Left lung (tissue), 10 donors: ENCODE results near the gene PGAP6. TPM values are rescaled to one million over a fixed set of nuclear protein-coding genes. Genes with fewer than 3 reads are reported as not detected.
"Not testable (repeated sequence)": the region's sequence is repeated elsewhere in the genome, so short reads cannot be mapped to it uniquely, and the experiment has no call there.

Experiments
- ATAC-seq: fragments of 200-7000 bp; cut with Tn5 transposase; one replicate; pipeline ENCODE4 v1.9.1; 2020; ENCODE audit warnings: moderate library complexity
- DNase-seq, 4 donors: peaks; one replicate each; pipeline ENCODE4 v3.0.0-alpha.2; 2013 to 2020
- H3K27ac ChIP-seq, 2 donors: fragments of 200-600 bp; sonication (generic) in 1 of 2; one replicate each; pipeline versions ENCODE4 v1.5.0 to v1.8.0; 2020 to 2021
- H3K27me3 ChIP-seq, 2 donors: fragments of 200-600 bp; sonication (generic) in 1 of 2; one replicate each; pipeline versions ENCODE4 v1.5.0 to v1.8.0; 2020 to 2021
- H3K36me3 ChIP-seq, 2 donors: fragments of 200-600 bp; sonication (generic) in 1 of 2; one replicate each; pipeline versions ENCODE4 v1.5.0 to v1.8.0; 2020 to 2021
- H3K4me1 ChIP-seq, 2 donors: fragments of 200-600 bp; one replicate each; pipeline ENCODE4 v1.8.0; 2021
- H3K4me3 ChIP-seq, 2 donors: fragments of 200-600 bp; sonication (generic) in 1 of 2; one replicate each; pipeline versions ENCODE4 v1.5.0 to v1.8.0; 2020 to 2021; ENCODE audit warnings: mild to moderate bottlenecking in 1 of 2
- H3K9me3 ChIP-seq, 2 donors: fragments of 200-600 bp; sonication (generic) in 1 of 2; one replicate each; pipeline versions ENCODE4 v1.5.0 to v1.8.0; 2020 to 2021
- intact Hi-C, 2 donors: fragments of 100-400 bp; cut with DNase I; formaldehyde crosslinking; loops; one replicate each; pipeline versions ENCODE4 v1.11.2 to v1.14.2; 2022
- polyA plus RNA-seq, 6 donors: library from polyadenylated mRNA; unstranded; fragments of 120-200 nt; gene quantifications; one replicate each; pipeline ENCODE4 v1.2.1, GENCODE V29; 2013; ENCODE audit not compliant: insufficient read length in 6 of 6
- total RNA-seq, 2 donors: library from RNA; stranded (reverse); fragmentation: NEBNext Ultra II Directional; extraction: Animal tissue kit (Norgen Biotek cat#: 25700); gene quantifications; one replicate each; pipeline ENCODE4 v1.2.1, GENCODE V29; 2021
- TF ChIP-seq, protein P1 (sequence below), 2 donors: fragments of 200-600 bp; sonication (generic) in 1 of 2; IDR thresholded peaks; one replicate each; pipeline versions ENCODE4 v1.5.0 to v1.8.0; 2021; ENCODE audit warnings: antibody characterized with exemption in 2 of 2
- donor health status: DM: no; HTN: yes; CAD: no.
- donor health status: DM: no; HTN: no; CAD: no.

Gene PGAP6
- total and polyA plus RNA-seq, 8 donors = 37.3 to 88.4 (median 43.9) TPM

DNA sequence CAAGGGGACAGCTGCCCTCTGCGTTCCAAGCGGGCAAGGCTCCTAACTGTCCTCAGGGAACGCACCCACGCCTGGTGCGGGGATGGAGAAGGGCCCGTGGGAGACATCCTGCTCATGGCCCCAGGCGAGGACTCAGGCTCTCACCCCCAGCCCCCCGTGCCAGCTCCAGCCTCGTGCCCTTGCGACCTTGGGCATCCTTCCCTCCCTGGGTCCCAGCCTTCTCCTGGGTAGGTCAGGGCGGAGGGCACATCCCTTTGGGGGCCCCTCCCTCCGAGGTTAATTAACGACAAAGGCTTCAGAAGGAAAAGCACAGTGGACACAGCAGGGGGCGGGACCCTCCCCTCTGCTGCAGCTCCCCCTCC lies 3.0 kb downstream of the PGAP6 start:
- TF ChIP-seq, protein P1, sequence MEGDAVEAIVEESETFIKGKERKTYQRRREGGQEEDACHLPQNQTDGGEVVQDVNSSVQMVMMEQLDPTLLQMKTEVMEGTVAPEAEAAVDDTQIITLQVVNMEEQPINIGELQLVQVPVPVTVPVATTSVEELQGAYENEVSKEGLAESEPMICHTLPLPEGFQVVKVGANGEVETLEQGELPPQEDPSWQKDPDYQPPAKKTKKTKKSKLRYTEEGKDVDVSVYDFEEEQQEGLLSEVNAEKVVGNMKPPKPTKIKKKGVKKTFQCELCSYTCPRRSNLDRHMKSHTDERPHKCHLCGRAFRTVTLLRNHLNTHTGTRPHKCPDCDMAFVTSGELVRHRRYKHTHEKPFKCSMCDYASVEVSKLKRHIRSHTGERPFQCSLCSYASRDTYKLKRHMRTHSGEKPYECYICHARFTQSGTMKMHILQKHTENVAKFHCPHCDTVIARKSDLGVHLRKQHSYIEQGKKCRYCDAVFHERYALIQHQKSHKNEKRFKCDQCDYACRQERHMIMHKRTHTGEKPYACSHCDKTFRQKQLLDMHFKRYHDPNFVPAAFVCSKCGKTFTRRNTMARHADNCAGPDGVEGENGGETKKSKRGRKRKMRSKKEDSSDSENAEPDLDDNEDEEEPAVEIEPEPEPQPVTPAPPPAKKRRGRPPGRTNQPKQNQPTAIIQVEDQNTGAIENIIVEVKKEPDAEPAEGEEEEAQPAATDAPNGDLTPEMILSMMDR (IDR thresholded peaks at IDR 0.05) = no peak
- no peaks in the 10 kb centered on the region for H3K27me3 ChIP-seq
- no peak for DNase-seq
- intact Hi-C loops = no loop called here
- no peak for ATAC-seq
- no peaks in the 10 kb centered on the region for H3K9me3 ChIP-seq
- peaks cover 0 to 40% of the 10 kb centered on the region in 2 donors for H3K36me3 ChIP-seq
- peaks cover 18 to 37% of the 10 kb centered on the region in 2 donors for H3K4me1 ChIP-seq
- H3K4me3 ChIP-seq = no peak overlapping the region
- no peak overlapping the region for H3K27ac ChIP-seq

DNA sequence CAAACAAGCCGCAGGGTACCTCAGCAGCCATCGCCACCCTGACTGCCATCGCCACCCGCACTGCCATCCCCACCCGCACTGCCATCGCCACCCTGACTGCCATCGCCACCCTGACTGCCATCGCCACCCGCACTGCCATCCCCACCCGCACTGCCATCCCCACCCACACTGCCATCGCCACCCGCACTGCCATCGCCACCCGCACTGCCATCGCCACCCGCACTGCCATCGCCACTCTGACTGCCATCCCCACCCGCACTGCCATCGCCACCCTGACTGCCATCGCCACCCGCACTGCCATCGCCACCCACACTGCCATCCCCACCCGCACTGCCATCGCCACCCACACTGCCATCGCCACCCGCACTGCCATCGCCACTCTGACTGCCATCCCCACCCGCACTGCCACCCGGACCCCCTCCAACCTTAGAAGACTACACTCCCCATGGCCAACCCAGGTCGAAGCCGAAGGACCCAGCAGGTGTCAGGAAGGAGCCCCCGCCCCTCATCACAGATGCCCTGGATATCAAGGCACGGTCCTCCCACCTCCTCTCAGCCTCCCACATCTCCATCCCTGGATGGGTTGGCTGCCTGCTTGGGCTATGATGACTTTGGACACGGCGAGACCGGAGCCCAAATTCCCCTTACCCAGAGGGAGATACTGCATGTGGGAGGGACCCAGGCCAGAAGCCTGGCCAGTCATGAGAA lies 3.5 kb downstream of the PGAP6 start:
- H3K4me3 ChIP-seq, DNase-seq, intact Hi-C loops, H3K27ac ChIP-seq, H3K9me3 ChIP-seq, ATAC-seq, H3K27me3 ChIP-seq: not testable (repeated sequence)
- Histone ChIP-seq H3K36me3 (peaks cover 0 to 46% of the 10 kb centered on the region in 2 donors), H3K4me1 (peaks cover 18 to 32% of the 10 kb centered on the region in 2 donors)

DNA sequence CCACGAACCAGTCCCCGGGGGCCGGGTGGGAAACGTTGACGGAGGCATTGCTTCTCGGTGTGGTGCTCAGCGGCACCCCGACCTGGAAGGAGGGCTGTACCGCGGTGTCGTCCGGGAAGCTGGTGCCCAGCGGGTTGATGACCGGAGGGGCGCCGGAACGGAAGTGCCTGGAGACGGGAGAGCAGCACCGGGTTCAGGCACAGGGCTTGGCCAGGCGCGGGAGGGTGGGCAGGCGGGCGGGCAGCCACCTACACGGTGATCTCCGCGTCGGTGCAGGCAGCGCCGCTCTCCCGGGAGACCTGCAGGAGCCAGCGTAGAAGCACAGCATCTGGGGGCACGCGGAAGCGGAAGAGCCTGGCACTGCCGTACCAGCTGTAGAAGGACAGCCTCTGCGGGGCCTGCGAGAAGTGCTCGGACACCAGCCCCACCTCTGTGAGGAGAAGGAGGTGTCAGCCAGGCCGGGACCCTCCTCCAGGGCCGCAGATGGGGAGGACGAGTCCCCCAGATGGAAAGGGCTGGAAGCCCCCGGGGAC lies 4.3 kb downstream of the PGAP6 start:
- Histone ChIP-seq H3K27me3 (no peaks in the 10 kb centered on the region), H3K4me3 (no peak overlapping the region), H3K36me3 (peaks cover 0 to 54% of the 10 kb centered on the region in 2 donors), H3K4me1 (peaks cover 18 to 25% of the 10 kb centered on the region in 2 donors), H3K27ac (no peak overlapping the region), H3K9me3 (no peaks in the 10 kb centered on the region)
- TF ChIP-seq, protein P1 (IDR thresholded peaks at IDR 0.05) = no peak
- DNase-seq (peak in 1 of 4 donors; percentile 82), ATAC-seq (no peak)
- intact Hi-C loops = no loop called here

DNA sequence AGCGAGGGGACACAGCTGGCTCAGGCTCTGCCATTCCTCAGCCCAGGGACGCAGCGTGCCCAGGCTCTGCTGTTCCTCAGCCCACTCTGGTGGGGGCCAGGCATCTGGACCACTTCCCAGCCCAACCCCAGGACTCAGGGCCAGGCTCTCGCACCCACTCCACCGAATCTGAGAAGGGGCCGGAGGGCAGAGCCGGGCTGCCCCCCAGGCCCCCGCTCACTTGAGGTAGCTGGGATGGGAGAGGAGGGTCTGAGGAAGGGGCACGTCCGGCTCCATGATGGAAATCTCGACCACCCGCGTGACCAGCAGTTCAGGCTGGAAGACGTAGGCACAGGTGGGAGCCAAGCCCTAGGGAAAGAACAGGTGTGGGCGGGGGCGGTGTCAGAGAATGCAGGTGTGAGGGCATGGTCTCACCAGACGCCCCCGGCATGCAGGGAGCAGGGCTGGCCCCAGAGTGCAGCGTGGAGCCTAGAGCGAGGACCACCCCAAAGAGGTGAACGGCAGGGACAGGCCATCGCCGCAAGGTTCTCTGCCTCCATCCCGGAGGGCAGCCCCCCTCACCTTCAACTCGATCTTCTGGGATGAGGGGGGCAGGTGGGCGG lies 4.9 kb downstream of the PGAP6 start:
- intact Hi-C loops = no loop called here
- Histone ChIP-seq H3K4me3 (no peak overlapping the region), H3K4me1 (peaks cover 18 to 25% of the 10 kb centered on the region in 2 donors), H3K9me3 (no peaks in the 10 kb centered on the region), H3K36me3 (peaks cover 0 to 59% of the 10 kb centered on the region in 2 donors), H3K27me3 (no peaks in the 10 kb centered on the region), H3K27ac (no peak overlapping the region)
- no peak for ATAC-seq
- DNase-seq = peak in 1 of 4 donors; percentile 65
- TF ChIP-seq, protein P1 (IDR thresholded peaks at IDR 0.05) = no peak

DNA sequence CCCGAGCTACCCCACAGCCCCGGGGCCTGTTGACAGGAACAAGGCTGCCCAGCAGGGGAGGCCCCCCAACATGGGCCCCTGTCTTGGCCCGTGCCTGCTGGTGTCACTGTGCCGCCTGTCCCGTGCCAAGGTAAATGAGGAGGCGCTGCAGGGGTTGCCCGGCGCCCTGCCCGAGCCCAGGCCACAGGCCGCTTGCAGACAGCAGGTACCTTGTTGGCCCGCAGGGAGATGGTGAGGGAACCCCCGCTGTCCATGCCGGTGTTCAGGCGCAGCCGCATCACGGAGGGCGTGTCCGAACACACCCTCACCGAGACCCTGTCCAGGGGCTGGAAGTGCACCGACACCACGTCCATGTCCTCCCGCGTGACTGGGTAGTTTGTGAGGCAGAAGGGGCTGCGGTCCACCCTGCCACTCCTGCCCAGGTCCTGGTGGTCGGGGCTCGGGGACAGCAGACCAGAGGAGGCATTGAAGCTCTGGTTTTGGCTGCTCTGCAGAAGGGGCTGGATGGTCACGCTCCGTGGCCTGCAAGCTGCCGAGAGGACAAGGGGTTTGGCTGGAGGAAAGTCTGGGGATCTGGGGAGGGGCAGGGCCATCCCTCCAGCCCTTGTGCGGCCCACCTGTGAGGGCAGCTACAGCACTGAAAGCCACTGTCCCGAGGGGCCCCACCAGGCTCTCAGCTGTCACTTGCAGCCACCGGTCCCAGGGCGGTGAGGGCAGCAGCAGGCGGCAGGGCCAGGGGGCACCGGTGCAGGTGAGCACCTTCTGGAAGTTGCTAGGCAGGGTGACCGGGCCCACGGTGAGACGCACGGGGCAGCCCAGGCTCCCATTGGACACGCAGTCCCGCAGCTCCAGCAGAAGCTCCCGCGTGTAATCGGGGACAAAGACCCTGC lies 5.6 kb downstream of the PGAP6 start:
- Histone ChIP-seq H3K27ac (no peak overlapping the region), H3K36me3 (peaks cover 0 to 67% of the 10 kb centered on the region in 2 donors), H3K4me1 (peaks cover 18 to 28% of the 10 kb centered on the region in 2 donors), H3K27me3 (no peaks in the 10 kb centered on the region), H3K9me3 (no peaks in the 10 kb centered on the region), H3K4me3 (no peak overlapping the region)
- DNase-seq (peak in 1 of 4 donors; percentile 73), ATAC-seq (no peak)
- intact Hi-C loops = no loop called here
- TF ChIP-seq, protein P1 (IDR thresholded peaks at IDR 0.05) = no peak
